Hepatocyte (in vitro differentiated cells): Measurements from ENCODE around the gene NF2. TPM values are rescaled to one million over a fixed set of nuclear protein-coding genes. Genes with fewer than 3 reads are reported as not detected.

Experiments
- DNase-seq: peaks from one replicate; pipeline ENCODE4 v3.0.0-alpha.2; 2016; ENCODE audit warnings: low spot score
- H2AFZ ChIP-seq: fragments of 200-600 bp; sonication (generic); 2 replicates; pipeline ENCODE4 v1.6.0; 2016; ENCODE audit warnings: antibody characterized with exemption, mild to moderate bottlenecking
- H3K27ac ChIP-seq: fragments of 200-600 bp; sonication (generic); 2 replicates; pipeline ENCODE4 v1.5.1; 2016; ENCODE audit warnings: mild to moderate bottlenecking
- H3K27me3 ChIP-seq: fragments of 200-600 bp; sonication (generic); 2 replicates; pipeline ENCODE4 v1.6.1; 2016
- H3K36me3 ChIP-seq: fragments of 200-600 bp; sonication (generic); replicated peaks from 2 replicates; pipeline ENCODE4 v1.5.1; 2016; ENCODE audit warnings: low read depth; ENCODE audit not compliant: insufficient read depth
- H3K4me1 ChIP-seq: fragments of 200-600 bp; sonication (generic); 2 replicates; pipeline ENCODE4 v1.5.1; 2016; ENCODE audit warnings: mild to moderate bottlenecking, moderate library complexity; ENCODE audit not compliant: insufficient read depth
- H3K4me2 ChIP-seq: fragments of 200-600 bp; sonication (generic); 2 replicates; pipeline ENCODE4 v1.6.0; 2016
- H3K4me3 ChIP-seq: fragments of 200-600 bp; sonication (generic); 2 replicates; pipeline ENCODE4 v1.5.1; 2016; ENCODE audit warnings: mild to moderate bottlenecking
- H3K79me2 ChIP-seq: fragments of 200-600 bp; sonication (generic); 2 replicates; pipeline ENCODE4 v1.6.0; 2017; ENCODE audit warnings: mild to moderate bottlenecking
- H3K9me2 ChIP-seq: fragments of 200-600 bp; sonication (generic); replicated peaks from 2 replicates; pipeline ENCODE4 v1.6.0; 2017; ENCODE audit warnings: mild to moderate bottlenecking; ENCODE audit not compliant: insufficient read depth
- H3K9me3 ChIP-seq: fragments of 200-600 bp; sonication (generic); 2 replicates; pipeline ENCODE4 v1.5.1; 2016; ENCODE audit warnings: low read depth, mild to moderate bottlenecking
- H4K20me1 ChIP-seq: fragments of 200-600 bp; sonication (generic); 2 replicates; pipeline ENCODE4 v1.6.0; 2016; ENCODE audit warnings: mild to moderate bottlenecking; ENCODE audit not compliant: insufficient read depth, poor library complexity, severe bottlenecking
- CTCF ChIP-seq: fragments of 200-600 bp; sonication (generic); IDR thresholded peaks from 2 replicates; pipeline ENCODE4 v1.5.1; 2016; ENCODE audit warnings: antibody characterized with exemption, mild to moderate bottlenecking; ENCODE audit not compliant: poor library complexity
- EZH2 ChIP-seq: fragments of 200-600 bp; sonication (generic); IDR thresholded peaks from 2 replicates; pipeline ENCODE4 v1.6.1; 2016; ENCODE audit warnings: antibody characterized with exemption, mild to moderate bottlenecking, borderline replicate concordance
- EZH2phosphoT487 ChIP-seq: fragments of 200-600 bp; sonication (generic); IDR thresholded peaks from one replicate; pipeline ENCODE4 v1.6.1; 2018; ENCODE audit warnings: antibody characterized with exemption, mild to moderate bottlenecking, low read depth, moderate library complexity; ENCODE audit not compliant: unreplicated experiment, severe bottlenecking
- WGBS: methylation state at CpG from one replicate; pipeline ENCODE4 v1.1.6; 2016; ENCODE audit warnings: low lambda C conversion rate; ENCODE audit errors: missing lambda C conversion rate; 5-methylcytosine and 5-hydroxymethylcytosine counted together
- polyA plus RNA-seq: library from polyadenylated mRNA; unstranded; fragments of >200 nt; fragmentation: Nextera tagmentation; extraction: Ambion mirVana; gene quantifications from 2 replicates; pipeline ENCODE4 v1.2.1, GENCODE V29; 2016
- total RNA-seq: library from RNA; depleted of rRNA; stranded (reverse); fragments of >200 nt; gene quantifications from 2 replicates; pipeline ENCODE4 v1.2.3, GENCODE V29; 2014

NF2 gene
- total and polyA plus RNA-seq, 2 experiments from 2014 or later, result 18.5 to 30.7 TPM

DNA sequence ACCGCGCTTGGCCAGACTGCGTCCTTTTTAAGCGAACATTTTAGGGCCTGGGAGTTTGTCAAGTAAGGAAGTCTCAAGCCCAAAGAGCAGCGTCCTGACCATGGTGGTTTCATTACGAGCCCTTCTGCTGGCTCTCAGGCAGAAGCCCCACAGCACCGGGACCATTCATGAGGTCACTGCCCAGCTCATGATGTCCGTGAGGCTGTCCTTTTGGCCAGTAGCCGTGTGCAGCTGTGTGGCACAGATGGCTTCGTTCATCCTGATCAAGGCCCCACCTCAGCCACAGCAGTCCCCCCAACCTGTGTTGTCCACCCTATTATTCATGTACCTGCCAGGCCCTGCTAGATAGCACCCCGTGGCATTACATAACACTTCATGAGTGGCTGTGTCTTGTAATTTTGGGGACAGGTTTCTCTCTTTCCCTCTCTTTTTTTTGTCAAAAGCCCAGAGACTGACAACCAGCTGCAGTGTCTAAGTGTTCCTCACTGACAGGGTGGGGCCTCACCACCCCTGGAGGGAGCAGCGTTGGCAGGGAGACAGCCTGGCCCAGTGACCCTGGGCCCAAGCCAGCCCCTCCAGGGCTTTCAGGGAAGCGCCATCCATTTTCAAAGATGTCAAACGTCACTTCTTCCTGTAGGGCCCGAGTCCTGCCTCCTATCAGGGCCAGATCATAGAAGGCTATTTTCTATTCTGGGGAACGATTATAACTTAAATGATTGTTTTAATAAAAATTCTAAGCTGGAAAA lies 94.6 kb downstream of the NF2 start:
- no peak for DNase-seq
- no peak overlapping the region for H3K27ac ChIP-seq
- no peak overlapping the region for H2AFZ ChIP-seq
- peaks cover 13% of the 10 kb centered on the region for H3K27me3 ChIP-seq
- H3K9me2 ChIP-seq, result no peaks in the 10 kb centered on the region
- 95% methylated on average over 16 of the region's 16 CpGs for WGBS
- H3K9me3 ChIP-seq, result no peaks in the 10 kb centered on the region
- TF ChIP-seq EZH2phosphoT487 (no peak), CTCF (no peak), EZH2 (no peak)
- no peaks in the 10 kb centered on the region for H3K36me3 ChIP-seq
- peaks cover 9% of the 10 kb centered on the region for H3K4me1 ChIP-seq
- no peaks in the 10 kb centered on the region for H4K20me1 ChIP-seq
- H3K79me2 ChIP-seq, result no peaks in the 10 kb centered on the region
- no peak overlapping the region for H3K4me2 ChIP-seq
- no peak overlapping the region for H3K4me3 ChIP-seq

- Histone ChIP-seq H3K4me1 (peaks cover 9% of the 10 kb centered on the region), H2AFZ (no peak overlapping the region), H3K9me2 (no peaks in the 10 kb centered on the region), H3K9me3 (no peaks in the 10 kb centered on the region), H3K4me3 (no peak overlapping the region), H3K36me3 (no peaks in the 10 kb centered on the region), H3K4me2 (no peak overlapping the region), H3K79me2 (no peaks in the 10 kb centered on the region), H3K27ac (no peak overlapping the region), H3K27me3 (peaks cover 22% of the 10 kb centered on the region), H4K20me1 (no peaks in the 10 kb centered on the region)
- WGBS, result 73% methylated on average over 19 of the region's 19 CpGs
- TF ChIP-seq EZH2phosphoT487, result no peak
- TF ChIP-seq EZH2, result no peak
- TF ChIP-seq CTCF, result no peak
- DNase-seq, result no peak
Measured at GRCh38 chr22:29700206-29700899, 96.9 kb downstream of the NF2 start.

DNA sequence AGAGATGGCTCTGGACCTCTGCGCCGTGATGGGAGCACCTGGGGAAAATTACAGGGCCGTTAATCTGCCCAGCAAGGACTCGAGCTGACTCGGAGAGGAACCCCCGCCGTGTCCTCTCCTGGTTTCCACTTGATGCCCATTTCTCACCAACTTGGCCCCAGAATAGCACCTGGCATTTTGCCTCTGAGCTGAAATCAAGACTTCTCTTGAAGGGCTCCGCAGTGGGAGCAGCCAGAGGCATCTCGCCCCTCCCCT lies 97.4 kb downstream of the NF2 start:
- Histone ChIP-seq H3K27me3 (peaks cover 22% of the 10 kb centered on the region), H4K20me1 (no peaks in the 10 kb centered on the region), H3K36me3 (no peaks in the 10 kb centered on the region), H2AFZ (no peak overlapping the region), H3K4me2 (no peak overlapping the region), H3K9me3 (no peaks in the 10 kb centered on the region), H3K4me1 (peaks cover 9% of the 10 kb centered on the region), H3K9me2 (no peaks in the 10 kb centered on the region), H3K79me2 (no peaks in the 10 kb centered on the region), H3K27ac (no peak overlapping the region), H3K4me3 (no peak overlapping the region)
- DNase-seq, result no peak
- 49% methylated on average over 9 of the region's 9 CpGs for WGBS
- TF ChIP-seq EZH2phosphoT487 (no peak), CTCF (no peak), EZH2 (no peak)
